Esophagus squamous epithelium (tissue), 5 donors: ENCODE measurements around the gene CTSA. TPM values are rescaled to one million over a fixed set of nuclear protein-coding genes. Genes with fewer than 3 reads are reported as not detected.

Experiments used
- DNase-seq: peaks from one replicate; lab custom pipeline; 2025; lab: John Stamatoyannopoulos, UW
- H3K27ac ChIP-seq, 4 donors: fragments of 200-600 bp; sonication (generic); one replicate each; pipeline ENCODE4 v1.5.1; 2016 to 2019; ENCODE audit warnings: mild to moderate bottlenecking in 1 of 4
- H3K27me3 ChIP-seq, 4 donors: fragments of 200-600 bp; sonication (generic); 1 replicate in 3 of 4; 2 replicates in 1 of 4; pipeline versions ENCODE4 v1.5.1 to v1.6.0; 2017 to 2021; ENCODE audit warnings: antibody characterized with exemption in 1 of 4
- H3K36me3 ChIP-seq, 3 donors: fragments of 200-600 bp; sonication (generic); one replicate each; pipeline ENCODE4 v1.5.1; 2016 to 2019
- H3K4me1 ChIP-seq, 3 donors: fragments of 200-600 bp; sonication (generic); one replicate each; pipeline ENCODE4 v1.5.1; 2017 to 2019
- H3K4me3 ChIP-seq, 4 donors: fragments of 200-600 bp; sonication (generic); 1 replicate in 3 of 4; 2 replicates in 1 of 4; pipeline ENCODE4 v1.5.1; 2016 to 2019; ENCODE audit warnings: mild to moderate bottlenecking in 2 of 4, moderate library complexity in 1 of 4
- H3K9me3 ChIP-seq, 3 donors: fragments of 200-600 bp; sonication (generic); one replicate each; pipeline ENCODE4 v1.5.1; 2016 to 2019
- POLR2A ChIP-seq, 4 donors: fragments of 450-650 bp; IDR thresholded peaks; one replicate each; pipeline ENCODE4 v1.6.1; 2017; ENCODE audit warnings: antibody characterized with exemption in 4 of 4, mild to moderate bottlenecking in 4 of 4, moderate library complexity in 3 of 4
- WGBS, 2 donors: methylation state at CpG; one replicate each; pipeline ENCODE4 v1.1.5; 2018; 5-methylcytosine and 5-hydroxymethylcytosine counted together
- intact Hi-C: fragments of 100-400 bp; cut with DNase I; formaldehyde crosslinking; loops from one replicate; pipeline ENCODE4 v1.15.0; 2022
- total RNA-seq, 4 donors: library from RNA; depleted of rRNA; stranded (reverse); fragments of >200 nt; gene quantifications; one replicate each; pipeline ENCODE4 v1.1.0, GENCODE V29; 2016
- TF ChIP-seq, protein P1 (sequence below), 6 experiments: fragments of 450-650 bp in 4 of 6; fragments of 200-600 bp in 2 of 6; sonication (generic) in 2 of 6; IDR thresholded peaks; one replicate each; pipeline ENCODE4 v1.5.1; 2016 to 2019; ENCODE audit warnings: antibody characterized with exemption in 6 of 6, mild to moderate bottlenecking in 4 of 6, moderate library complexity in 4 of 6
- donor health status: DM: yes; HTN: yes; CAD: no.

The CTSA gene
- total RNA-seq, 4 donors from 2014 or later, result 44.5 to 74.8 (median 56.8) TPM

- Histone ChIP-seq H3K27me3 (no peaks in the 10 kb centered on the region), H3K9me3 (no peaks in the 10 kb centered on the region), H3K27ac (peak overlapping the region; percentile 100), H3K4me3 (peak overlapping the region; percentile 91 to 99 (median 97)), H3K4me1 (peaks cover 12 to 41% (median 16%) of the 10 kb centered on the region in 3 donors), H3K36me3 (peaks cover 7 to 26% (median 12%) of the 10 kb centered on the region in 3 donors)
- WGBS, 2 donors, result 3 to 27% methylated on average over 10 to 12 of the region's 22 CpGs
- TF ChIP-seq, protein P1, sequence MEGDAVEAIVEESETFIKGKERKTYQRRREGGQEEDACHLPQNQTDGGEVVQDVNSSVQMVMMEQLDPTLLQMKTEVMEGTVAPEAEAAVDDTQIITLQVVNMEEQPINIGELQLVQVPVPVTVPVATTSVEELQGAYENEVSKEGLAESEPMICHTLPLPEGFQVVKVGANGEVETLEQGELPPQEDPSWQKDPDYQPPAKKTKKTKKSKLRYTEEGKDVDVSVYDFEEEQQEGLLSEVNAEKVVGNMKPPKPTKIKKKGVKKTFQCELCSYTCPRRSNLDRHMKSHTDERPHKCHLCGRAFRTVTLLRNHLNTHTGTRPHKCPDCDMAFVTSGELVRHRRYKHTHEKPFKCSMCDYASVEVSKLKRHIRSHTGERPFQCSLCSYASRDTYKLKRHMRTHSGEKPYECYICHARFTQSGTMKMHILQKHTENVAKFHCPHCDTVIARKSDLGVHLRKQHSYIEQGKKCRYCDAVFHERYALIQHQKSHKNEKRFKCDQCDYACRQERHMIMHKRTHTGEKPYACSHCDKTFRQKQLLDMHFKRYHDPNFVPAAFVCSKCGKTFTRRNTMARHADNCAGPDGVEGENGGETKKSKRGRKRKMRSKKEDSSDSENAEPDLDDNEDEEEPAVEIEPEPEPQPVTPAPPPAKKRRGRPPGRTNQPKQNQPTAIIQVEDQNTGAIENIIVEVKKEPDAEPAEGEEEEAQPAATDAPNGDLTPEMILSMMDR (IDR thresholded peaks at IDR 0.05), result peak in 4 of 6 experiments; percentile 29 to 39 (median 37)
- TF ChIP-seq POLR2A (IDR thresholded peaks at IDR 0.05), result peak in 1 of 4 donors; percentile 37
- intact Hi-C loops, result no loop called here
- DNase-seq, result no peak
Observed at GRCh38 chr20:45933266-45934045, 42.3 kb downstream of the CTSA start.

DNA sequence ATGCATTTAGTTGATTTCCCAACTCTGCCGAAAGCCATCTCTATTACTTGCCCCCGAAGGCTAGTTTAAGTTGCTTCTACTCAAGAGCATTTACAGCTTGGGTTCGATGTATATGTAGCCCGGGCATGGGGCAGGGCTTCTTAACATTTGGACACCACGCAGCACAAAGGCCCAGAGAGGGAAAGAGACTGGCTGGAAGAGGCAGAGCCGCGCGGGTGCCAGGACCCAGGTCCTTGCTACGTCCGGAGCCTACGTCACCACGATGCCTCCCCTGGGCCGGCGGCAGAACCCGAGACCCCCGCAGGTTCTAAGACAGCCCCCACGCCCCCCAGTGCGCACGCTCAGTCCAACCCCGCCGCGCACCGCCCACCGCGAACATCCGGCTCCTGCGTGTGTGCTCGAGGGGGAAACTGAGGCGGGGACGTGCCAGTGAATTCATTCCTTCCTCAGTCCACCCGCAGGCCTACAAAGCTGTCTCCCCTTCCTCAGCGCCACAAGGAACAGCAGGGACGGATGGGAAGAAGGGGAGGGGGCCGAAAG lies 43.0 kb downstream of the CTSA start:
- DNase-seq, result no peak
- WGBS, 2 donors, result 0% methylated on average over 4 to 10 of the region's 34 CpGs
- no peaks in the 10 kb centered on the region for H3K27me3 ChIP-seq
- H3K27ac ChIP-seq, result peak overlapping the region; percentile 100
- peaks cover 12 to 47% (median 16%) of the 10 kb centered on the region in 3 donors for H3K4me1 ChIP-seq
- peaks cover 13 to 33% (median 17%) of the 10 kb centered on the region in 3 donors for H3K36me3 ChIP-seq
- peak overlapping the region; percentile 91 to 99 (median 97) for H3K4me3 ChIP-seq
- intact Hi-C loops, result no loop called here
- no peaks in the 10 kb centered on the region for H3K9me3 ChIP-seq
- no peak for TF ChIP-seq POLR2A (IDR thresholded peaks at IDR 0.05)
- TF ChIP-seq, protein P1 (IDR thresholded peaks at IDR 0.05), result no peak

GRCh38 chr20:45934586-45935415 lies 43.7 kb downstream of the CTSA start, which contains the start of gene PCIF1:
Gene PCIF1 (plus strand): TSS chr20:45934683. CDS start chr20:45939000, 4,317 bp downstream.
- peaks cover 16 to 53% (median 16%) of the 10 kb centered on the region in 3 donors for H3K4me1 ChIP-seq
- peak within 1 kb of the TSS; percentile 100 for H3K27ac ChIP-seq
- peaks cover 17 to 40% (median 23%) of the 10 kb centered on the region in 3 donors for H3K36me3 ChIP-seq
- H3K9me3 ChIP-seq, result no peaks in the 10 kb centered on the region
- intact Hi-C loops, result no loop called here
- 0% methylated on average over 7 to 21 of the region's 102 CpGs for WGBS, 2 donors
- peak; percentile 81 for DNase-seq
- TF ChIP-seq, protein P1 (IDR thresholded peaks at IDR 0.05), result peak in 1 of 6 experiments; percentile 10
- peak in 3 of 4 donors; percentile 53 to 99 (median 96) for TF ChIP-seq POLR2A (IDR thresholded peaks at IDR 0.05)
- peak within 1 kb of the TSS; percentile 91 to 99 (median 97) for H3K4me3 ChIP-seq
- no peaks in the 10 kb centered on the region for H3K27me3 ChIP-seq

DNA sequence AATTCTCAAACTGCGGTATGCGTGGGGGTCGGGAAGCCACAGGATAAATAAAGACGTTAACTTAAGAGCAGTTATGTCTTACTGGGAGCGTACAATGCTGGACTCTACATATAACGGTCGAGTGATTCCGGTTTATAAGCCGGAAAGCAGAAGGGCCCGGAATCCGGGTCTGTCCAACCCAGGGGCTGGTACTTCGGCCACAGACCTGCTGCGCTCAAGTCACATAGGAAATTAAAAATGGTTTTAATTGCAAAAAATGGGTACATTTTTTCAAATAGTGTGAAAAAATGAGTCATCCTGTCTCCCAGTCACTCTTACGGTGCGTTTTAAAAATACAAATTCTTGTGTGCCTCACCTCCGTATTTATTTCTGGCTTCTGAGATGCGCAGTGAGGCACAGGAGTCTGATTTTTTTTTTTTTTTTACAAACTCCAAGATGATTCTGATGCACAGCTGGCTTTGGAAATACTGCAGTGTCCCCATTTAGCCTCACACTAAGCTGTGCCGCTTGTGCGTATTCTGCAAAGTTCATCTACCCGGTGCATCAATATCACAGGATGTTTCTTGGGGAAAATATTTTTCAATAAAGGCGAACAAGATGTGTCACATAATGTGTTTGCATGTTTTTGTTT lies 44.4 kb downstream of the CTSA start:
- 8 to 10% methylated on average over 17 to 18 of the region's 21 CpGs for WGBS, 2 donors
- intact Hi-C loops, result no loop called here
- Histone ChIP-seq H3K27me3 (no peaks in the 10 kb centered on the region), H3K4me1 (peaks cover 16 to 61% (median 18%) of the 10 kb centered on the region in 3 donors), H3K36me3 (peaks cover 21 to 47% (median 31%) of the 10 kb centered on the region in 3 donors), H3K27ac (peak overlapping the region; percentile 92 to 100 (median 100)), H3K4me3 (peak overlapping the region; percentile 91 to 99 (median 97)), H3K9me3 (no peaks in the 10 kb centered on the region)
- TF ChIP-seq POLR2A (IDR thresholded peaks at IDR 0.05), result no peak
- TF ChIP-seq, protein P1 (IDR thresholded peaks at IDR 0.05), result no peak
- DNase-seq, result no peak
